ENCODE results near the gene CTIF.

DNA sequence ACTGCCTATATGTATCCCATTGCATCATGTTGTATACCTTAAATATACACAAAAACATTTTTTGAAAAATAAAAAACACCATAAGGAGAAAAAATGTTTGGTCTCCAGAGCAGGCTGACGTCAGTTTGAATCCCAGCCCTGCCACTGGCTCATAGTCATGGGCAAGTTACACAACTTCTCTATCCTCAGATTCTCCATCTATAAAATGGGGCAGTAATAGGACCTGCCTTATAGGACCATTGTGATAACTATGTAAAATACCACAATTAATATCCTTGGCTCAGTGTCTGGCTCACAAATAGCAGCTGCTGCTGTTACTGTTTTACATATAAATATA, 276.3 kb downstream of the CTIF start:
- no peak for TF ChIP-seq CTCF (IDR thresholded peaks at IDR 0.05)
- TF ChIP-seq NFIC (IDR thresholded peaks at IDR 0.05; ENCODE audit: borderline replicate concordance), result no peak
- no peak for TF ChIP-seq JUND (IDR thresholded peaks at IDR 0.05)
- TF ChIP-seq TAF1 (IDR thresholded peaks at IDR 0.05; ENCODE audit: borderline replicate concordance, low read depth, low read length), result no peak
- no peak for TF ChIP-seq EZH2phosphoT487 (IDR thresholded peaks at IDR 0.05; ENCODE audit: borderline replicate concordance, low read depth)
- no peak for TF ChIP-seq PBX3 (IDR thresholded peaks at IDR 0.05)
- TF ChIP-seq POLR2AphosphoS5 (IDR thresholded peaks at IDR 0.05; ENCODE audit: low read depth, low read length), result no peak
- no peak for TF ChIP-seq ELF1 (IDR thresholded peaks at IDR 0.05)
- no peak for TF ChIP-seq EP300 (IDR thresholded peaks at IDR 0.05; ENCODE audit: borderline replicate concordance in 1 of 2, low read depth in 1 of 2, low read length in 1 of 2)
- TF ChIP-seq RAD21 (IDR thresholded peaks at IDR 0.05; ENCODE audit: low read length), result no peak
- no peak for TF ChIP-seq SMC3 (IDR thresholded peaks at IDR 0.05; ENCODE audit: low read depth, low read length)

Measured in SK-N-SH (cell line).